A549 (cell line): ENCODE results near the gene PRRG1. TPM values are rescaled to one million over a fixed set of nuclear protein-coding genes. Genes with fewer than 3 reads are reported as not detected.

Experiments
- ATAC-seq, 2 experiments: fragments of 200-7000 bp in 1 of 2; fragments of >200 bp in 1 of 2; cut with Nextera tagmentation in 1 of 2; cut with Tn5 transposase in 1 of 2; 3 replicates each; pipeline versions ENCODE4 v1.8.0 to v1.9.1; 2018 to 2020; ENCODE audit warnings: mild to moderate bottlenecking in 1 of 2, moderate library complexity in 1 of 2
- CTCF ChIA-PET: fragments of 300-600 bp; sonication (Branson Sonifier 250); formaldehyde crosslinking; extraction: SDS; loops from one replicate; lab custom pipeline; 2021; ENCODE audit warnings: antibody characterized with exemption, inconsistent platforms; lab: Yijun Ruan, JAX
- POLR2A ChIA-PET: fragments of 350-600 bp; formaldehyde crosslinking; extraction: SDS; loops from one replicate; lab custom pipeline; 2021; ENCODE audit warnings: antibody characterized with exemption, inconsistent platforms; lab: Yijun Ruan, JAX
- DNase-seq, 2 experiments: peaks; one replicate each; pipeline versions ENCODE4 v3.0.0 to v3.0.0-alpha.2; 2011 to 2016; ENCODE audit warnings: low read depth in 1 of 2, low spot score in 1 of 2
- FAIRE-seq: peaks from 2 replicates; lab custom pipeline; 2011; peaks lifted over from hg19 to GRCh38; lab: Jason Lieb, UNC
- H3K27ac ChIP-seq, 2 experiments: fragments of >200 bp; sonication (Bioruptor Twin); formaldehyde crosslinking; 3 replicates each; pipeline ENCODE4 v1.5.1; 2016 to 2017
- H3K4me1 ChIP-seq: fragments of >200 bp; sonication (Bioruptor Twin); formaldehyde crosslinking; 3 replicates; pipeline ENCODE4 v1.6.1; 2016
- H3K4me2 ChIP-seq: fragments of >200 bp; sonication (Bioruptor Twin); formaldehyde crosslinking; 3 replicates; pipeline ENCODE4 v1.6.1; 2016
- H3K4me3 ChIP-seq: fragments of >200 bp; sonication (Bioruptor Twin); formaldehyde crosslinking; 3 replicates; pipeline ENCODE4 v1.5.1; 2016
- H3K9me3 ChIP-seq: fragments of >200 bp; sonication (Bioruptor Twin); formaldehyde crosslinking; 3 replicates; pipeline ENCODE4 v1.6.1; 2016
- BHLHE40 ChIP-seq: IDR thresholded peaks from 2 replicates; pipeline ENCODE4 v1.6.1; 2012; ENCODE audit warnings: low read depth, low read length, inconsistent platforms
- CEBPB ChIP-seq, 2 experiments: fragments of >200 bp in 1 of 2; sonication (Bioruptor Twin) in 1 of 2; formaldehyde crosslinking in 1 of 2; IDR thresholded peaks; 2 replicates each; pipeline ENCODE4 v1.6.1; 2012 to 2016
- E2F6 ChIP-seq: IDR thresholded peaks from 2 replicates; pipeline ENCODE4 v1.6.1; 2012; ENCODE audit warnings: low read depth, borderline replicate concordance
- EHMT2 ChIP-seq: fragments of 200-600 bp; sonication (generic); IDR thresholded peaks from 2 replicates; pipeline ENCODE4 v1.6.1; 2016; ENCODE audit warnings: antibody characterized with exemption, low read depth, mild to moderate bottlenecking, moderate library complexity
- EP300 ChIP-seq, 2 experiments: fragments of >200 bp; sonication (Bioruptor Twin); formaldehyde crosslinking; IDR thresholded peaks; 2 replicates in 1 of 2; 3 replicates in 1 of 2; pipeline ENCODE4 v1.6.1; 2016 to 2017
- FOSL2 ChIP-seq, 2 experiments: fragments of 450-650 bp in 1 of 2; fragments of >200 bp in 1 of 2; sonication (Bioruptor Twin) in 1 of 2; formaldehyde crosslinking; IDR thresholded peaks; 2 replicates each; pipeline versions ENCODE4 v1.5.0 to v1.6.1; 2016 to 2020; ENCODE audit warnings: mild to moderate bottlenecking in 1 of 2, moderate library complexity in 1 of 2
- FOXS1 ChIP-seq: fragments of 250-450 bp; sonication (Bioruptor Pico); IDR thresholded peaks from 2 replicates; pipeline ENCODE4 v1.5.0; 2020; ENCODE audit warnings: mild to moderate bottlenecking, moderate library complexity
- GATA3 ChIP-seq: IDR thresholded peaks from 2 replicates; pipeline ENCODE4 v1.6.1; 2012; ENCODE audit warnings: borderline replicate concordance
- HDAC2 ChIP-seq: fragments of 200-600 bp; sonication (generic); IDR thresholded peaks from 2 replicates; pipeline ENCODE4 v1.6.1; 2016
- HEYL ChIP-seq: fragments of 250-450 bp; sonication (Bioruptor Pico); IDR thresholded peaks from 2 replicates; pipeline ENCODE4 v1.8.0; 2021; ENCODE audit warnings: mild to moderate bottlenecking, moderate library complexity
- HOXA7 ChIP-seq: fragments of 250-450 bp; sonication (Bioruptor Pico); IDR thresholded peaks from 2 replicates; pipeline ENCODE4 v1.5.0; 2020; ENCODE audit warnings: mild to moderate bottlenecking, moderate library complexity
- HOXB13 ChIP-seq: fragments of 250-450 bp; sonication (Bioruptor Pico); IDR thresholded peaks from 2 replicates; pipeline ENCODE4 v1.5.0; 2020; ENCODE audit warnings: low read depth, mild to moderate bottlenecking, moderate library complexity
- JUN ChIP-seq, 2 experiments: fragments of >200 bp; sonication (Bioruptor Twin); formaldehyde crosslinking; IDR thresholded peaks; 2 replicates in 1 of 2; 3 replicates in 1 of 2; pipeline ENCODE4 v1.6.1; 2016 to 2017
- KDM1A ChIP-seq: fragments of 200-600 bp; sonication (generic); IDR thresholded peaks from 2 replicates; pipeline ENCODE4 v1.6.1; 2016; ENCODE audit warnings: low read depth, mild to moderate bottlenecking
- MAFK ChIP-seq: fragments of 450-650 bp; IDR thresholded peaks from 2 replicates; pipeline ENCODE4 v1.6.1; 2014; ENCODE audit not compliant: partially characterized antibody
- MAZ ChIP-seq: fragments of 150-350 bp; IDR thresholded peaks from 2 replicates; pipeline ENCODE4 v1.6.1; 2014; ENCODE audit warnings: antibody characterized with exemption, low read depth, low read length, borderline replicate concordance
- NR3C1 ChIP-seq: fragments of >200 bp; sonication (Bioruptor Twin); formaldehyde crosslinking; IDR thresholded peaks from 3 replicates; pipeline ENCODE4 v1.6.1; 2017
- PHF8 ChIP-seq: fragments of 200-600 bp; sonication (generic); IDR thresholded peaks from 2 replicates; pipeline ENCODE4 v1.6.1; 2016; ENCODE audit warnings: low read depth, mild to moderate bottlenecking, antibody characterized with exemption, moderate library complexity, borderline replicate concordance
- POLR2A ChIP-seq: IDR thresholded peaks from 2 replicates; pipeline ENCODE4 v1.6.1; 2012; ENCODE audit warnings: mild to moderate bottlenecking, low read length
- RAD21 ChIP-seq, 2 experiments: fragments of >200 bp in 1 of 2; sonication (Bioruptor Twin) in 1 of 2; formaldehyde crosslinking in 1 of 2; IDR thresholded peaks in 1 of 2; conservative IDR thresholded peaks in 1 of 2; 2 replicates in 1 of 2; 3 replicates in 1 of 2; pipeline ENCODE4 v1.6.1; 2012 to 2018; ENCODE audit warnings: inconsistent platforms in 1 of 2
- RCOR1 ChIP-seq: fragments of 150-350 bp; IDR thresholded peaks from 2 replicates; pipeline ENCODE4 v1.6.1; 2014; ENCODE audit warnings: antibody characterized with exemption, low read length, low read depth
- SMC3 ChIP-seq: fragments of >200 bp; sonication (Bioruptor Twin); formaldehyde crosslinking; IDR thresholded peaks from 3 replicates; pipeline ENCODE4 v1.6.1; 2018; ENCODE audit warnings: inconsistent platforms
- ZC3H11A ChIP-seq: fragments of 450-650 bp; IDR thresholded peaks from 2 replicates; pipeline ENCODE4 v1.6.1; 2014; ENCODE audit warnings: antibody characterized with exemption, mild to moderate bottlenecking
- ZFP36 ChIP-seq: fragments of 450-650 bp; IDR thresholded peaks from 2 replicates; pipeline ENCODE4 v1.6.1; 2014; ENCODE audit warnings: borderline replicate concordance; ENCODE audit not compliant: partially characterized antibody
- ZNF302 ChIP-seq: fragments of 250-450 bp; sonication (Bioruptor Pico); IDR thresholded peaks from 2 replicates; pipeline ENCODE4 v1.9.0; 2021; ENCODE audit warnings: inconsistent platforms, mild to moderate bottlenecking, moderate library complexity
- WGBS: methylation state at CpG from one replicate; pipeline ENCODE4 v1.1.6; 2017; ENCODE audit errors: missing lambda C conversion rate; 5-methylcytosine and 5-hydroxymethylcytosine counted together
- polyA plus RNA-seq, 4 experiments: library from polyadenylated mRNA; depleted of rRNA in 3 of 4; stranded (reverse); fragments of >200 nt; fragmentation: RNase III in 1 of 4; extraction: RNeasy Plus Mini Kit Qiagen cat#74134 plus additional on column Dnase treatment in 1 of 4; gene quantifications; 2 replicates in 3 of 4; 3 replicates in 1 of 4; pipeline ENCODE4 v1.2.3, GENCODE V29; 2011 to 2017
- TF ChIP-seq, protein P1 (sequence below): fragments of 250-450 bp; sonication (Bioruptor Pico); IDR thresholded peaks from 2 replicates; pipeline ENCODE4 v1.5.0; 2021; ENCODE audit warnings: mild to moderate bottlenecking, moderate library complexity, borderline replicate concordance
- TF ChIP-seq, protein P2 (sequence below): fragments of >200 bp; sonication (Bioruptor Twin); formaldehyde crosslinking; IDR thresholded peaks from 3 replicates; pipeline ENCODE4 v1.6.1; 2016
- TF ChIP-seq, protein P3 (sequence below): fragments of >200 bp; sonication (Bioruptor Twin); formaldehyde crosslinking; IDR thresholded peaks from 2 replicates; pipeline ENCODE4 v1.6.1; 2016

PRRG1 gene
- polyA plus RNA-seq, 2 of the 4 experiments (the other 2 are of a cell fraction): 5.0 to 15.9 TPM

- TF ChIP-seq HDAC2: no peak
- TF ChIP-seq ZC3H11A: no peak
- TF ChIP-seq KDM1A: no peak
- TF ChIP-seq SMC3: no peak
- no peak for TF ChIP-seq MAZ
- no peak for TF ChIP-seq JUN (IDR thresholded peaks at IDR 0.05)
These were observed 15.5 kb downstream of the PRRG1 start (continued) for GRCh38 chrX:37364666-37365065.

GRCh38 chrX:37367946-37368345 lies 18.8 kb downstream of the PRRG1 start:
- Histone ChIP-seq H3K27ac (no peak overlapping the region), H3K4me2 (no peak overlapping the region), H3K4me1 (no peaks in the 10 kb centered on the region), H3K4me3 (no peak overlapping the region), H3K9me3 (no peaks in the 10 kb centered on the region)
- peak; percentile 61 for FAIRE-seq
- no peak for DNase-seq
- WGBS: 65% methylated on average over 2 of the region's 2 CpGs
- ChIA-PET POLR2A (no interaction called here), CTCF (no interaction called here)
- ATAC-seq: no peak
- TF ChIP-seq FOXS1 (no peak), CEBPB (IDR thresholded peaks at IDR 0.05) (no peak), HOXA7 (CRISPR knock-in tag) (no peak), PHF8 (no peak), BHLHE40 (no peak), HOXB13 (CRISPR knock-in tag) (no peak), FOSL2 (IDR thresholded peaks at IDR 0.05) (no peak), FOSL2 (CRISPR knock-in tag; IDR thresholded peaks at IDR 0.05) (no peak), ZNF302 (no peak), MAZ (no peak), EHMT2 (no peak), GATA3 (no peak), ZFP36 (no peak), POLR2A (no peak)
- TF ChIP-seq, protein P1, sequence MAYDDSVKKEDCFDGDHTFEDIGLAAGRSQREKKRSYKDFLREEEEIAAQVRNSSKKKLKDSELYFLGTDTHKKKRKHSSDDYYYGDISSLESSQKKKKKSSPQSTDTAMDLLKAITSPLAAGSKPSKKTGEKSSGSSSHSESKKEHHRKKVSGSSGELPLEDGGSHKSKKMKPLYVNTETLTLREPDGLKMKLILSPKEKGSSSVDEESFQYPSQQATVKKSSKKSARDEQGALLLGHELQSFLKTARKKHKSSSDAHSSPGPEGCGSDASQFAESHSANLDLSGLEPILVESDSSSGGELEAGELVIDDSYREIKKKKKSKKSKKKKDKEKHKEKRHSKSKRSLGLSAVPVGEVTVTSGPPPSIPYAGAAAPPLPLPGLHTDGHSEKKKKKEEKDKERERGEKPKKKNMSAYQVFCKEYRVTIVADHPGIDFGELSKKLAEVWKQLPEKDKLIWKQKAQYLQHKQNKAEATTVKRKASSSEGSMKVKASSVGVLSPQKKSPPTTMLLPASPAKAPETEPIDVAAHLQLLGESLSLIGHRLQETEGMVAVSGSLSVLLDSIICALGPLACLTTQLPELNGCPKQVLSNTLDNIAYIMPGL (CRISPR knock-in tag): no peak

- no peak for ATAC-seq
- ChIA-PET CTCF (interaction anchor here (1.7 kb wide), 1 partner anchor 11 kb away, joined by 5 read pairs; no protein-coding TSS in a partner anchor), POLR2A (no interaction called here)
- Histone ChIP-seq H3K4me2 (no peak overlapping the region), H3K9me3 (no peaks in the 10 kb centered on the region), H3K4me1 (no peaks in the 10 kb centered on the region), H3K4me3 (no peak overlapping the region), H3K27ac (no peak overlapping the region)
- 80% methylated on average over 4 of the region's 4 CpGs for WGBS
- no peak for TF ChIP-seq HEYL
- TF ChIP-seq, protein P2, sequence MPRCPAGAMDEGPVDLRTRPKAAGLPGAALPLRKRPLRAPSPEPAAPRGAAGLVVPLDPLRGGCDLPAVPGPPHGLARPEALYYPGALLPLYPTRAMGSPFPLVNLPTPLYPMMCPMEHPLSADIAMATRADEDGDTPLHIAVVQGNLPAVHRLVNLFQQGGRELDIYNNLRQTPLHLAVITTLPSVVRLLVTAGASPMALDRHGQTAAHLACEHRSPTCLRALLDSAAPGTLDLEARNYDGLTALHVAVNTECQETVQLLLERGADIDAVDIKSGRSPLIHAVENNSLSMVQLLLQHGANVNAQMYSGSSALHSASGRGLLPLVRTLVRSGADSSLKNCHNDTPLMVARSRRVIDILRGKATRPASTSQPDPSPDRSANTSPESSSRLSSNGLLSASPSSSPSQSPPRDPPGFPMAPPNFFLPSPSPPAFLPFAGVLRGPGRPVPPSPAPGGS: no peak
- TF ChIP-seq SMC3: no peak
- no peak for TF ChIP-seq NR3C1
- no peak for TF ChIP-seq HOXB13 (CRISPR knock-in tag)
- no peak for TF ChIP-seq EHMT2
- no peak for TF ChIP-seq RCOR1
- no peak for TF ChIP-seq ZNF302
- TF ChIP-seq MAFK: no peak
- TF ChIP-seq, protein P3, sequence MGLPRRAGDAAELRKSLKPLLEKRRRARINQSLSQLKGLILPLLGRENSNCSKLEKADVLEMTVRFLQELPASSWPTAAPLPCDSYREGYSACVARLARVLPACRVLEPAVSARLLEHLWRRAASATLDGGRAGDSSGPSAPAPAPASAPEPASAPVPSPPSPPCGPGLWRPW: no peak
- no peak for TF ChIP-seq EP300 (IDR thresholded peaks at IDR 0.05)
- no peak for TF ChIP-seq RAD21 (conservative IDR thresholded peaks at IDR 0.05 in 1 of 2, IDR thresholded peaks at IDR 0.05 in 1 of 2)
- no peak for TF ChIP-seq HOXA7 (CRISPR knock-in tag)
- TF ChIP-seq E2F6: no peak
- no peak for TF ChIP-seq CEBPB (IDR thresholded peaks at IDR 0.05)
- no peak for DNase-seq
- FAIRE-seq: no peak
These were observed 21.5 kb downstream of the PRRG1 start for GRCh38 chrX:37370499-37371141.
